ENCODE results near the gene ATP13A3.
A peak's percentile ranks its signal among the peaks of the same experiment; 100 is the strongest.
"Not testable (repeated sequence)": the region's sequence is repeated elsewhere in the genome, so short reads cannot be mapped to it uniquely, and the experiment has no call there.

The ATP13A3 gene

DNA sequence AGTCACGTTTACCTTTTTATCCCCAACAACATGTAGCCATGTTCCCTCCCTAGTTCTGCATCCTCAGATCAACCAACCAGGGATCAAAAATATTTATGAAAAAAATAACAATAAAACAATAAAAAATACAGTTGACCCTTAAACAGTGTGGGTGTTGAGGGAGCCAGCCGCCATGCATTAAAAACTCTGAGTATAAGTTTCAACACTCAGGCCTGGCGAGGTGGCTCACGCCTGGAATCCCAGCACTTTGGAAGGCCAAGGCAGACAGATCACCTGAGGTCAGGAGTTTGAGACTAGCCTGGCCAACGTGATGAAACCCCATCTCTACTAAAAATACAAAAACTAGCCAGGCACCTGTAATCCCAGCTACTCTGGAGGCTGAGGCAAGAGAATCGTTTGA is 12.7 kb upstream of the ATP13A3 start:
- DNase-seq (ENCODE audit: low spot score): not testable (repeated sequence)

- peak; percentile 94 for DNase-seq (ENCODE audit: low spot score)
Observed at GRCh38 chr3:194497799-194498575, 11.2 kb upstream of the ATP13A3 start.

GRCh38 chr3:194496217-194496919 is 9.6 kb upstream of the ATP13A3 start:
- peak; percentile 31 for DNase-seq (ENCODE audit: low spot score)

GRCh38 chr3:194494951-194495374 is 8.2 kb upstream of the ATP13A3 start:
- no peak for DNase-seq (ENCODE audit: low spot score)

DNA sequence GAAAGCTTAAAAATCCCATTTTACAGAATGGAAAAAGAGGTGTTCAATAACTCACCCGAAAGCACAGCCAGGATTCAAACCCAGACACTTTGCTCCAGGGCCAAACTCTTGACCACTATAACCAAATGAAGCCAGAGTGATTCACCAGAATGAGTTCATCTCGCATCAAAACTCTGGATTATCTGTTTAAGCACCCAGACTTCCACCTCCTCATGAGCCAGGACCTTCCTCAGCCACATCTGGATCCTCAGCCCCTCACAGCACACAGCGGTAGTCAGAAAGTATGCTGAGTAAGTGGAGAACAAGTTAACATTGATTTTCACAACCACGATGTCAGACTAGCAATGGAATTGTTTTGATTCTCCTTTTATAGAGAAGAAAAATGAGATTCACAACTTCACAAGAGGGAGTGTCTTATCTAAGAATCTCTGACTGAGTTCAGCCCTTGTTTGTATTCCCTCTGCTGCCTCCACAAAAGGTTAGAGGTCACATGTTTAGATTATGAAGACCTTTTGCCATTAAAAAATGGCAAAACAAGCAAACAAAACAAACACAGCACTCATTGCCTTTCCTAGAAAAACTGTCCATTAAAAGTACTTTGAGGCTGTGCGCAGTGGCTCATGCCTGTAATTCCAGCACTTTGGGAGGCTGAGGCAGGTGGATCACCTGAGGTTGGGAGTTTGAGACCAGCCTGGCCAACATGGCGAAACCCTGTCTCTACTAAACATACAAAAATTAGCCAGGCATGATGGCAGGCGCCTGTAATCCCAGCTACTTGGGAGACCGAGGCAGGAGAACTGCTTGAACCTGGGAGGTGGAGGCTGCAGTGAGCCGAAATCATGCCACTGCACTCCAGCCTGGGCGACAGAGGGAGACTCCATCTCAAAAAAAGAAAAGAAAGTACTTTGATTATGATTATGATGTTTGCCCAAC is 7.5 kb upstream of the ATP13A3 start:
- peak; percentile 76 for DNase-seq (ENCODE audit: low spot score)

DNA sequence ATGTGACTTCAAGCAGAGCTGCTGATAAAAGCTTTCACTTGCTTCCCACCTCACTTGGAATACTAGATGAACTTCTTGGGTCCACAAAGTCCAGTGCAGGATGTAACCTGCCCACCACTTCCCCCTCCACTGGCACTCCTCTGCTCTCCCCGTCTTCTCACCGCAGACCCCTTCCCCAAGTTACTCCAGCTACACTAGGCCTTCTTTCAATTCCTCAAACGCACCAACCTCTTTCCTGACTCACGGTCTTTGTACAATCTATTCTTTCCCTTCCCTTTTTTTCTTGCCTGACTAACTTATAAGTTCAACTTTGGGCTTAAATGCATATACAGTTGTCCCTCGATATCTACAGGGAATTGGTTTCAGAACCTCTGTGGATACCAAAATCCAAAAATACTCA is 5.2 kb upstream of the ATP13A3 start:
- no peak for DNase-seq (ENCODE audit: low spot score)

DNA sequence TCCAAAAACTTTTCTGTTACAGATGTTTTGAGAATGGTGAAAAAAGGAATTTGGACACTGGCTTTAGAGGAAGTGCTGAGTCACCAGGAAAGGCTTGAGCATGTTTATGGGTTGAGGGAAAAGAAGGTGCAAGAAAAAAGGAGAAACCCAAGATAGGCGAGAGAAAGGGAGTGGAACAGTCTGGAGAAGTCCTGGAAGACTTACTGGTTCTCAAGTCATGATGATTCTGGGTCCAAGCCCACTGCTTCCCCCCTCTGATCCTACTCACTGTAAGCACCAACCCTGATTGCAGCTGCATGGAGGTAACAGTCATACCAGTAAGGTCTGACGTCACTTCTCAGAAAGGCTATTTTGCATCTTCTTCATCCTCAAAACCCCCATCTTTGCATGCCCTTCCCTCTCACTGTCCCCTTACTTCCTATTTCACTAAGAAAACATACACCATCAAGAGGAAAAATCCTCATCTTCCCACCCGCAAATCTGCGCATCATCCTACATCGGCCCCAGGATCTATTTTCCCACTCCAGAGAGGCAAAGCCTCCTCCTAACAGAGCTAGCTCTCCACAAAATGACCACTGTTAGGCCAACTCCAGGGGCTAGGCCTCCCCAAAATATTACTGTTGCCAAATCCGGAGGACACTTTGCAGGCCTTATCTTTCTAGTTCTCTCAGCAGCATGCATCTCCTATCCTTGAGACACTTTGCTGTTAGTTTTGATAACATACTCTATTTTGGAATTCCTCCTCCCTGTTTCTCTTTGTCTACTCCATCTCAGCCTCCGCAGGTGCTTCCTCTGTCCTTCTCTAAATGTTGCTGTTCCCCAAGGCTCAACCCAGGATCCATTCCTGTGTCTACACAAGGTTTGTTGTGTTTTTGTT is 3.2 kb upstream of the ATP13A3 start:
- peak; percentile 21 for DNase-seq (ENCODE audit: low spot score)

DNA sequence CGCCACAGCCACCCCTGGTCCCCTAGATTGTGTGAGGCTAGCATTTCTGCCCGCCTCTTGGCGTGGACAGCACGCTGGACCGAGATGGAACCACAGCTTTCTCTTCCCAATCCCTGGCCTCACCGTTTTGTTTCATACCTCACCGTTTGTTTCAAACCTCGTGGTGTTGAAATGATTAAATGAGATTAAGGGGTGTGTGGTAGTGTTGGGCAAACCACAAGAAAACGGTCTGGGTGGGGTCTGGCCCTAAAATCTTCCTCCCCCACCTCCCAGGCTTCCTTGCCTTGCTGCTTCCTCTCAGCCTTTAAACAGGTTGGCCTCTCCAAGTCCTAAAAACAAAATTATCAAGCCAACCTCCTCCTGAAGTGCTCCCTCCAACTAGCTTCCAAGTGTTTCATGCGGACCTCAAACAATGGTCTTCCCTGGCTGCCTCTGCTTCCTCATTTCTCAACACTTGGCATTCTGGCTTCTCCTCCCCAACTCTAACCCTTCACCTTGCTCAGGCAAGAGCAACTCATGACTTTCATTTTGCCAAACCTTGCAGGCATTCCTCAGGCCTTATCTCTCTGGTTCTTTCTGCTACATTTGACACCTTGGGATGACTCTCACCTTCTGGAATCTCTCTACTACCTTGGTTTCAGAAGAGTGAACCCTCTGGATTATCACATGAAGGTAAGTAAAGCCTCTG is 1.4 kb upstream of the ATP13A3 start:
- DNase-seq (ENCODE audit: low spot score): peak; percentile 91

GRCh38 chr3:194487289-194488054 is 670 bp upstream of the ATP13A3 start:
- DNase-seq (ENCODE audit: low spot score): peak; percentile 54

DNA sequence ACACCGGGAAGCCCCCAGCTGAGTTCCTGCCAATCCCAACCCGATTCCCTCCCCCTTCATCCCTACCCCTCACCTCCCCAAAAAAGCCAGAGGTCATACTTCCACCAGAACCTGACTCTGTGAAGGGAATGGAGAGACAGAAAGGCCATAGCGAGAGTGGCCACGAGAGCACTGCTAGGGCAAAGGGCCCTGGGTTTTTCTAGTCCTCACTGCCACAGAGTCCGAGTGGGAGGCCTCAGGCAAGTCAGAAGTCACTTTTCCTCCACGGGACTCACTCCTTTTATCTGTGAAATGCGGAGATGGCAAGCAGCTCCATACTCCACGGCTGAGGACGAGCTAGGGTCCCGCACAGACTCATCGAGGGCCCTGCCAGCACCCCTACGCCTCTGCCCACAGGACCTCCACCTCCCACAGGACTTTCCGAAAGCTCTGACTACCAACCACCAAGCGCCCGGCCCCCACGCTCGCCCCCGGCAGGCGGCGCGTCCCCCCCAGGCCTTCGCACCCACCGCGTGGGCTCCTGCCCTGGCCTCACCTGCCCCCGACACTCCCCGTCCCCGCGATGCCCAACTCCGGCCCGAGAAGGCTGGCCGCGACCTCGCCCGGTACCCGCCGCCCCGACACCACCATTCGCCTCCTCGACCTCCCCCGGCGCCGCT is 792 bp downstream of the ATP13A3 start:
- peak; percentile 37 for DNase-seq (ENCODE audit: low spot score)

- peak; percentile 72 for DNase-seq (ENCODE audit: low spot score)
Observed at GRCh38 chr3:194485468-194485880, 1.3 kb downstream of the ATP13A3 start.

DNA sequence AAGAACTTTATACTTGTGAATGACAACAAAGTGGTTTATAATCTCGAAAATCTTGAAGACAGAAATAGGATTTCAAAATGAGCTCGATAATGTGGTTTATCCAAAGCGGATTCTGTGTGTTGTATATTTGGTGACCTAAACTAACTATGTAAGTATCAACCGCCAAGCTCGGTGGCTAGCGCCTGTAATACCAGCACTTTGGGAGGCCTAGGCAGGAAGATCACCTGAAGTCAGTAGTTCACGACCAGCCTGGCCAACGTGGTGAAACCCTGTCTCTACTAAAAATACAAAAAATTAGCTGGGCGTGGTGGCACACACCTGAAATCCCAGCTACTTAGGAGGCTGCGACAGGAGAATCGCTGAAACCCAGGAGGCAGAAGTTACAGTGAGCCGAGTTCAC is 2.2 kb downstream of the ATP13A3 start:
- DNase-seq (ENCODE audit: low spot score): no peak

- peak; percentile 30 for DNase-seq (ENCODE audit: low spot score)
Observed at GRCh38 chr3:194483850-194484249, 3.0 kb downstream of the ATP13A3 start.

GRCh38 chr3:194482830-194483229 is 4.0 kb downstream of the ATP13A3 start:
- not testable (repeated sequence) for DNase-seq (ENCODE audit: low spot score)

DNA sequence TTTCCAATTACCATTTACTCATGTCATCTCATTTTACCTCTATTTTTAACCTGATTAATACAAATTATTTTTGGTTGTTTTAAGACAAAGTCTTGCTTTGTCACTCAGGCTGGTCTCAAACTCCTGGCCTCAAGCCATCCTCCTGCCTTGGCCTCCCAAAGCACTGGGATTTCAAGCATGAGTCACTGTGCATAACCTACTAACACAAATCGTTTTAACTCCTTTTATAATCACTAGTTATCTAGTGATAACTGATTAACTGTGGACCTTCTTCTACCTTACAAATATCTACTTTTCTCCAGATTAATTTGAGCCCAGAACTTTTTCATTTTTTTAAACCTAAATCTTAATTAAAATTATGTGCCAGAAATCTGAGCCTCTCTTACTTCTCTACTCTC is 4.6 kb downstream of the ATP13A3 start:
- peak; percentile 50 for DNase-seq (ENCODE audit: low spot score)

DNA sequence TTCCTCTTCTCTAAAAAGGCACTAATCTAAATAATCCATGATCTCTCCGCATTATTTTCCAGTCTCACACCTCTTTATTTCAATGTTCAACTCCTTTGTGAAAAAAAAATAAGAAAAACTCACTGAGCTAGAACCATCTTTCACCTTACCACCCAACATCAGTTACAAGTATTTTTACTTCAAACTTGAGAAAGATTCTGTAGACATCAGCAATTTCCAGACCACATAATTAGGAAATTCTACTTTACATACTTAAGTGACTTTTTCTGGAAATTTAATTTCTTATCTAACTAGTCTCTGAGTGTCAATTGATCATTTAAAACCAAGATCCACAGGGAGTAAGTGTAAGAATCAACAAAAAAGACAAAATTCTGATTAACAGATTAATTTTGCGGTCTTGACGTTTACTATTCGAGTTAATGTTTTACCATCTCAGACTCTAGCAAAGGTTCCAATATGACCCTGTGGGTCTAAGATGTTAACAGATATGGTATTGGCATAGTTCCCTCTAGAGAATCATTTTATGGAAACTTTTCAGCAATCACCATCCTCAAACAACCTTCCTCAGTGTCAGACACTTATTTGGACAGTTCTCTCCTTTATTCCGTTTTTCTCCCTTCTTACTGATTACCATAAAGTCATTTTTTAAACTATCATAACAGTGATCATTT is 5.1 kb downstream of the ATP13A3 start:
- peak; percentile 43 for DNase-seq (ENCODE audit: low spot score)

GRCh38 chr3:194481103-194481502 is 5.7 kb downstream of the ATP13A3 start:
- peak; percentile 46 for DNase-seq (ENCODE audit: low spot score)

GRCh38 chr3:194476784-194477183 is 10.0 kb downstream of the ATP13A3 start:
- no peak for DNase-seq (ENCODE audit: low spot score)

DNA sequence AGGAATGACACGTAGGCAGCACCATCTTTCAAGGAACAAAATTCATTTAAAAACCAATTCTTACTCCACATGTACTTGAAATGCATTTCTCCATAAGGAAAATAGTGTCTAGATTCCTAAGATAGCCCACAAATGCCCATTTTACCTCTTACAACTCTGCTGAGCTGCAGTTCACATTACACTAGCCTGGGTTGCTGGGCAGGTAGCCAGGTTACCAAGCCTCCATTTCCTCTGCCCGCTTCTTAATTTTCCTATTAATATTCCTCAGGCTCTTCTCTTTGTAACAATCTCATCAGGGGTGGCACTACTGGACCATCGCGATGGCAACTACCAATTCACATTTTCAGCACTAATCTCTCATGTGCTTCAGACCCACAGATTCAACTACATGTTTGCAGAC is 10.8 kb downstream of the ATP13A3 start:
- no peak for DNase-seq (ENCODE audit: low spot score)
